Liver (tissue), 9 donors: Measurements from ENCODE around the gene LILRB5. TPM values are rescaled to one million over a fixed set of nuclear protein-coding genes. Genes with fewer than 3 reads are reported as not detected.

Experiments used
- DNase-seq: peaks from one replicate; pipeline ENCODE4 v3.0.0-alpha.2; 2017; ENCODE audit warnings: low spot score
- H3K27ac ChIP-seq, 2 donors: one replicate each; pipeline ENCODE4 v1.7.0; 2013; ENCODE audit warnings: inconsistent platforms in 2 of 2, low read length in 2 of 2, control low read depth in 1 of 2, low read depth in 1 of 2, mild to moderate bottlenecking in 1 of 2
- H3K27me3 ChIP-seq, 4 donors: one replicate each; pipeline versions ENCODE4 v1.6.1 to v1.7.0; 2013; ENCODE audit warnings: low read length in 3 of 4, inconsistent platforms in 1 of 4, mild to moderate bottlenecking in 1 of 4, moderate library complexity in 1 of 4; ENCODE audit not compliant: control insufficient read depth in 4 of 4, insufficient read depth in 4 of 4
- H3K36me3 ChIP-seq, 4 donors: one replicate each; pipeline versions ENCODE4 v1.6.1 to v1.7.0; 2013; ENCODE audit warnings: low read length in 3 of 4, mild to moderate bottlenecking in 3 of 4, low read depth in 1 of 4, moderate library complexity in 1 of 4; ENCODE audit not compliant: control insufficient read depth in 4 of 4, insufficient read depth in 3 of 4
- H3K4me1 ChIP-seq, 4 donors: one replicate each; pipeline versions ENCODE4 v1.6.1 to v1.7.0; 2013; ENCODE audit warnings: low read length in 3 of 4, mild to moderate bottlenecking in 3 of 4, moderate library complexity in 1 of 4; ENCODE audit not compliant: control insufficient read depth in 4 of 4, insufficient read depth in 4 of 4
- H3K4me3 ChIP-seq, 3 donors: one replicate each; pipeline versions ENCODE4 v1.6.1 to v1.7.0; 2013; ENCODE audit warnings: low read length in 3 of 3, control low read depth in 1 of 3, low read depth in 1 of 3, mild to moderate bottlenecking in 1 of 3
- H3K9ac ChIP-seq, 2 donors: one replicate each; pipeline ENCODE4 v1.7.0; 2013; ENCODE audit warnings: low read length in 2 of 2, mild to moderate bottlenecking in 2 of 2, moderate library complexity in 2 of 2, control low read depth in 1 of 2, low read depth in 1 of 2
- H3K9me3 ChIP-seq, 4 donors: one replicate each; pipeline versions ENCODE4 v1.6.1 to v1.7.0; 2013; ENCODE audit warnings: low read length in 3 of 4; ENCODE audit not compliant: control insufficient read depth in 4 of 4
- EGR1 ChIP-seq, 2 donors: IDR thresholded peaks; 2 replicates each; pipeline ENCODE4 v1.6.1; 2016 to 2018; ENCODE audit warnings: antibody characterized with exemption in 2 of 2, low read depth in 2 of 2
- FOXA1 ChIP-seq: IDR thresholded peaks from 2 replicates; pipeline ENCODE4 v1.6.1; 2016; ENCODE audit warnings: antibody characterized with exemption
- FOXA2 ChIP-seq: IDR thresholded peaks from 2 replicates; pipeline ENCODE4 v1.6.1; 2016; ENCODE audit warnings: antibody characterized with exemption
- GABPA ChIP-seq, 2 donors: IDR thresholded peaks in 1 of 2; conservative IDR thresholded peaks in 1 of 2; 2 replicates each; pipeline ENCODE4 v1.6.1; 2016; ENCODE audit warnings: antibody characterized with exemption in 2 of 2, mild to moderate bottlenecking in 1 of 2, moderate library complexity in 1 of 2
- HNF4A ChIP-seq, 2 donors: conservative IDR thresholded peaks; 2 replicates each; pipeline ENCODE4 v1.6.1; 2016; ENCODE audit warnings: antibody characterized with exemption in 2 of 2, mild to moderate bottlenecking in 2 of 2
- HNF4G ChIP-seq: IDR thresholded peaks from 2 replicates; pipeline ENCODE4 v1.6.1; 2016; ENCODE audit warnings: antibody characterized with exemption
- JUND ChIP-seq, 2 donors: IDR thresholded peaks; 2 replicates each; pipeline ENCODE4 v1.6.1; 2016; ENCODE audit warnings: antibody characterized with exemption in 2 of 2
- NR2F2 ChIP-seq: IDR thresholded peaks from 2 replicates; pipeline ENCODE4 v1.6.1; 2016; ENCODE audit warnings: antibody characterized with exemption
- RAD21 ChIP-seq, 2 donors: IDR thresholded peaks; 2 replicates each; pipeline ENCODE4 v1.6.1; 2016; ENCODE audit warnings: antibody characterized with exemption in 2 of 2, mild to moderate bottlenecking in 2 of 2
- RXRA ChIP-seq, 2 donors: IDR thresholded peaks; 2 replicates each; pipeline ENCODE4 v1.6.1; 2017 to 2018; ENCODE audit warnings: antibody characterized with exemption in 2 of 2, mild to moderate bottlenecking in 1 of 2
- SP1 ChIP-seq: IDR thresholded peaks from 2 replicates; pipeline ENCODE4 v1.6.1; 2018; ENCODE audit warnings: antibody characterized with exemption, mild to moderate bottlenecking
- TAF1 ChIP-seq: conservative IDR thresholded peaks from 2 replicates; pipeline ENCODE4 v1.6.1; 2016; ENCODE audit warnings: antibody characterized with exemption, mild to moderate bottlenecking
- YY1 ChIP-seq: IDR thresholded peaks from 2 replicates; pipeline ENCODE4 v1.6.1; 2016; ENCODE audit warnings: antibody characterized with exemption, mild to moderate bottlenecking
- WGBS: extraction: QIAGEN DNeasy Blood & Tissue Kit; methylation state at CpG from one replicate; pipeline ENCODE4 v1.1.7; 2013; 5-methylcytosine and 5-hydroxymethylcytosine counted together
- polyA plus RNA-seq, 2 donors: library from polyadenylated mRNA; stranded (reverse) in 1 of 2; unstranded in 1 of 2; fragments of 200-250 nt in 1 of 2; fragments of >200 nt in 1 of 2; fragmentation: Nextera tagmentation in 1 of 2; extraction: Ambion mirVana in 1 of 2; gene quantifications; one replicate each; pipeline versions ENCODE4 v1.2.1 to v1.2.3, GENCODE V29; 2013 to 2015
- total RNA-seq, 2 donors: library from RNA; depleted of rRNA; stranded (reverse); fragments of >200 nt; gene quantifications; one replicate each; pipeline ENCODE4 v1.2.3, GENCODE V29; 2014
- TF ChIP-seq, protein P1 (sequence below): IDR thresholded peaks from 2 replicates; pipeline ENCODE4 v1.6.1; 2016; ENCODE audit warnings: antibody characterized with exemption
- TF ChIP-seq, protein P2 (sequence below): IDR thresholded peaks from 2 replicates; pipeline ENCODE4 v1.6.1; 2016; ENCODE audit warnings: antibody characterized with exemption, mild to moderate bottlenecking
- TF ChIP-seq, protein P3 (sequence below): IDR thresholded peaks from 2 replicates; pipeline ENCODE4 v1.6.1; 2016; ENCODE audit warnings: antibody characterized with exemption
- TF ChIP-seq, protein P4 (sequence below): IDR thresholded peaks from 2 replicates; pipeline ENCODE4 v1.6.1; 2016; ENCODE audit warnings: antibody characterized with exemption
- TF ChIP-seq, protein P5 (sequence below): fragments of 150-350 bp; IDR thresholded peaks from 2 replicates; pipeline ENCODE4 v1.5.1; 2017; ENCODE audit warnings: improper control_type of control experiment, low read depth, low read length; ENCODE audit not compliant: missing input control
- donor health status: healthy.
- donor health status: healthy.
- donor health status: healthy.
- donor health status: healthy.
- donor health status: healthy.

LILRB5 gene
- total and polyA plus RNA-seq, 4 donors: 5.1 to 10.8 (median 6.3) TPM

DNA sequence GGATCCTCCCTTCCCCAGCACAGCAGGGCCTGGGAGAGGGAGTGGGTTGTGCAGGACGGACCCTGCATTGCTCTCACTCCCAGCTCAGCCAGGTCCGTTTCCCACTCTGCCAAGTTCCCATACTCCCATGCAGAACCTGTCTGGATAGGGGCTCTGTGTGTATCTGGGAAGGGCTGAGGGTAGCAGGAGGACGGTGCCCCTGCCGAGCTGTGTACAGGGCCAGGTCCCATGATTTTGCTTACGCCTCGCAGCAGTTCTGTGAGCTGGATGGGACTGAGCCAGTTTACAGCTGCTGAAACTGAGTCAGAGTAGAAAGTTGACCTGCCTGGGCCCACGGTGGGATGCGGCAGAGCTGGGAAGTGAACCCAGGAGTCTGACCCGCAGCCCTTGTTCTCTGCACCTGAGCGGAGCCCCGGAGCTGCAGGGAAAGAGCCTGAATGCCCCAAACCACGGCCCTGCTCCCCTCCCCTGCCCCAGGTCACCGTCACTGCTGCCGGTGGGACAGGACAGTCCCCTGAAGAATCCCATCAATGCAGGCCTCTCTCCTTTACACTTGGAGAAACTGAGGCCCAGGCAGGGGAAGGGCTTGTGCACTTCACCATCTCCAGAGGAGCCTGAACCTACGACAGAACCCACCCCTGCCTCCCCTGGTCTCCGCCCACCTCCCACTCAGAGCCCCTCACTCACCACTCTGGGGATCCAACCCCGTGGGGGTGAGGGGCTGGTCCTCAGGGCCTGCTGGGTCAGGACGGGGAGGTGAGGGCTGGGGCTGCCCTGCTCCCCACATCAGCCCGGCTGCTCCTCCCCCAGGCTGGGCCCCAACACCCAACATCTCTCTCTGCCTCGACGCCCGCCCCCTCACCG lies 3.5 kb downstream of the LILRB5 start:
- no peak for DNase-seq
- Histone ChIP-seq H3K27ac (no peak overlapping the region), H3K9ac (no peak overlapping the region), H3K4me1 (no peaks in the 10 kb centered on the region), H3K9me3 (no peaks in the 10 kb centered on the region), H3K36me3 (no peaks in the 10 kb centered on the region), H3K4me3 (no peak overlapping the region), H3K27me3 (no peaks in the 10 kb centered on the region)
- WGBS: 62% methylated on average over 23 of the region's 23 CpGs
- TF ChIP-seq, protein P1, sequence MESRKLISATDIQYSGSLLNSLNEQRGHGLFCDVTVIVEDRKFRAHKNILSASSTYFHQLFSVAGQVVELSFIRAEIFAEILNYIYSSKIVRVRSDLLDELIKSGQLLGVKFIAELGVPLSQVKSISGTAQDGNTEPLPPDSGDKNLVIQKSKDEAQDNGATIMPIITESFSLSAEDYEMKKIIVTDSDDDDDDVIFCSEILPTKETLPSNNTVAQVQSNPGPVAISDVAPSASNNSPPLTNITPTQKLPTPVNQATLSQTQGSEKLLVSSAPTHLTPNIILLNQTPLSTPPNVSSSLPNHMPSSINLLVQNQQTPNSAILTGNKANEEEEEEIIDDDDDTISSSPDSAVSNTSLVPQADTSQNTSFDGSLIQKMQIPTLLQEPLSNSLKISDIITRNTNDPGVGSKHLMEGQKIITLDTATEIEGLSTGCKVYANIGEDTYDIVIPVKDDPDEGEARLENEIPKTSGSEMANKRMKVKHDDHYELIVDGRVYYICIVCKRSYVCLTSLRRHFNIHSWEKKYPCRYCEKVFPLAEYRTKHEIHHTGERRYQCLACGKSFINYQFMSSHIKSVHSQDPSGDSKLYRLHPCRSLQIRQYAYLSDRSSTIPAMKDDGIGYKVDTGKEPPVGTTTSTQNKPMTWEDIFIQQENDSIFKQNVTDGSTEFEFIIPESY: no peak
- no peak for TF ChIP-seq HNF4G
- no peak for TF ChIP-seq GABPA (IDR thresholded peaks at IDR 0.05 in 1 of 2, conservative IDR thresholded peaks at IDR 0.05 in 1 of 2)
- no peak for TF ChIP-seq FOXA2
- TF ChIP-seq NR2F2: no peak
- TF ChIP-seq RAD21 (IDR thresholded peaks at IDR 0.05): no peak
- TF ChIP-seq HNF4A (conservative IDR thresholded peaks at IDR 0.05): no peak
- no peak for TF ChIP-seq SP1
- TF ChIP-seq, protein P2, sequence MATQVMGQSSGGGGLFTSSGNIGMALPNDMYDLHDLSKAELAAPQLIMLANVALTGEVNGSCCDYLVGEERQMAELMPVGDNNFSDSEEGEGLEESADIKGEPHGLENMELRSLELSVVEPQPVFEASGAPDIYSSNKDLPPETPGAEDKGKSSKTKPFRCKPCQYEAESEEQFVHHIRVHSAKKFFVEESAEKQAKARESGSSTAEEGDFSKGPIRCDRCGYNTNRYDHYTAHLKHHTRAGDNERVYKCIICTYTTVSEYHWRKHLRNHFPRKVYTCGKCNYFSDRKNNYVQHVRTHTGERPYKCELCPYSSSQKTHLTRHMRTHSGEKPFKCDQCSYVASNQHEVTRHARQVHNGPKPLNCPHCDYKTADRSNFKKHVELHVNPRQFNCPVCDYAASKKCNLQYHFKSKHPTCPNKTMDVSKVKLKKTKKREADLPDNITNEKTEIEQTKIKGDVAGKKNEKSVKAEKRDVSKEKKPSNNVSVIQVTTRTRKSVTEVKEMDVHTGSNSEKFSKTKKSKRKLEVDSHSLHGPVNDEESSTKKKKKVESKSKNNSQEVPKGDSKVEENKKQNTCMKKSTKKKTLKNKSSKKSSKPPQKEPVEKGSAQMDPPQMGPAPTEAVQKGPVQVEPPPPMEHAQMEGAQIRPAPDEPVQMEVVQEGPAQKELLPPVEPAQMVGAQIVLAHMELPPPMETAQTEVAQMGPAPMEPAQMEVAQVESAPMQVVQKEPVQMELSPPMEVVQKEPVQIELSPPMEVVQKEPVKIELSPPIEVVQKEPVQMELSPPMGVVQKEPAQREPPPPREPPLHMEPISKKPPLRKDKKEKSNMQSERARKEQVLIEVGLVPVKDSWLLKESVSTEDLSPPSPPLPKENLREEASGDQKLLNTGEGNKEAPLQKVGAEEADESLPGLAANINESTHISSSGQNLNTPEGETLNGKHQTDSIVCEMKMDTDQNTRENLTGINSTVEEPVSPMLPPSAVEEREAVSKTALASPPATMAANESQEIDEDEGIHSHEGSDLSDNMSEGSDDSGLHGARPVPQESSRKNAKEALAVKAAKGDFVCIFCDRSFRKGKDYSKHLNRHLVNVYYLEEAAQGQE: no peak
- TF ChIP-seq, protein P3, sequence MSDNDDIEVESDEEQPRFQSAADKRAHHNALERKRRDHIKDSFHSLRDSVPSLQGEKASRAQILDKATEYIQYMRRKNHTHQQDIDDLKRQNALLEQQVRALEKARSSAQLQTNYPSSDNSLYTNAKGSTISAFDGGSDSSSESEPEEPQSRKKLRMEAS: no peak
- TF ChIP-seq, protein P4, sequence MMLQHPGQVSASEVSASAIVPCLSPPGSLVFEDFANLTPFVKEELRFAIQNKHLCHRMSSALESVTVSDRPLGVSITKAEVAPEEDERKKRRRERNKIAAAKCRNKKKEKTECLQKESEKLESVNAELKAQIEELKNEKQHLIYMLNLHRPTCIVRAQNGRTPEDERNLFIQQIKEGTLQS: no peak
- TF ChIP-seq RXRA (IDR thresholded peaks at IDR 0.05): no peak
- TF ChIP-seq FOXA1: no peak

DNA sequence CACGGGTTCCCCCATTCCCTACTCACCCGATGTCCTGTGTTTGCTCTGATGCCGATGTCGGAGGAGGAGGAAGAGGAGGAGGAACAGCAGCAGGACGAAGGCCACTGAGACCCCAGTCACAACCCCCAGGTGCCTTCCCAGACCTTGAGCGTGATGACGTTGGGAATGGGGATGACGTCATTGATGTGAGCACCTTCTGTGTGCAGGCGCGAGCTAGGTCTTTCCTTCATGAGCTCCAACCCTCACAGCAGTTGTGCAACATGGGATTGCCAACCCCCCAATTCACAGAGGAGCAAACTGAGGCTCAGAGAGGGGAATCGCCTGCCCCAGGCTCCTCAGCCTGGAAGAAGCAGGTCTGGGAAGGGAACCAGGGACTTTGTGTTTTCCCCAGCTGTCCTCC lies 4.2 kb downstream of the LILRB5 start:
- H3K27me3 ChIP-seq: no peaks in the 10 kb centered on the region
- H3K36me3 ChIP-seq: no peaks in the 10 kb centered on the region
- TF ChIP-seq SP1 (no peak), YY1 (no peak), EGR1 (IDR thresholded peaks at IDR 0.05; ENCODE audit: low read depth in 2 of 2) (no peak), HNF4A (conservative IDR thresholded peaks at IDR 0.05) (no peak), TAF1 (no peak), HNF4G (no peak), JUND (IDR thresholded peaks at IDR 0.05) (no peak)
- TF ChIP-seq, protein P1: no peak
- TF ChIP-seq, protein P3: no peak
- TF ChIP-seq, protein P5, sequence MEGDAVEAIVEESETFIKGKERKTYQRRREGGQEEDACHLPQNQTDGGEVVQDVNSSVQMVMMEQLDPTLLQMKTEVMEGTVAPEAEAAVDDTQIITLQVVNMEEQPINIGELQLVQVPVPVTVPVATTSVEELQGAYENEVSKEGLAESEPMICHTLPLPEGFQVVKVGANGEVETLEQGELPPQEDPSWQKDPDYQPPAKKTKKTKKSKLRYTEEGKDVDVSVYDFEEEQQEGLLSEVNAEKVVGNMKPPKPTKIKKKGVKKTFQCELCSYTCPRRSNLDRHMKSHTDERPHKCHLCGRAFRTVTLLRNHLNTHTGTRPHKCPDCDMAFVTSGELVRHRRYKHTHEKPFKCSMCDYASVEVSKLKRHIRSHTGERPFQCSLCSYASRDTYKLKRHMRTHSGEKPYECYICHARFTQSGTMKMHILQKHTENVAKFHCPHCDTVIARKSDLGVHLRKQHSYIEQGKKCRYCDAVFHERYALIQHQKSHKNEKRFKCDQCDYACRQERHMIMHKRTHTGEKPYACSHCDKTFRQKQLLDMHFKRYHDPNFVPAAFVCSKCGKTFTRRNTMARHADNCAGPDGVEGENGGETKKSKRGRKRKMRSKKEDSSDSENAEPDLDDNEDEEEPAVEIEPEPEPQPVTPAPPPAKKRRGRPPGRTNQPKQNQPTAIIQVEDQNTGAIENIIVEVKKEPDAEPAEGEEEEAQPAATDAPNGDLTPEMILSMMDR: no peak
- no peak for DNase-seq
- 74% methylated on average over 11 of the region's 11 CpGs for WGBS
- no peak overlapping the region for H3K27ac ChIP-seq
- no peak overlapping the region for H3K4me3 ChIP-seq
- H3K9ac ChIP-seq: no peak overlapping the region
- H3K4me1 ChIP-seq: no peaks in the 10 kb centered on the region
- no peaks in the 10 kb centered on the region for H3K9me3 ChIP-seq
